ENCODE results near the gene MBLAC1. TPM values are rescaled to one million over a fixed set of nuclear protein-coding genes. Genes with fewer than 3 reads are reported as not detected.

The MBLAC1 gene
- total RNA-seq, 1 experiment from 2014 or later, result 0.70 TPM

GRCh38 chr7:100102950-100103840 is 23.6 kb upstream of the MBLAC1 start:
- no peak for TF ChIP-seq EZH2 (IDR thresholded peaks at IDR 0.05; ENCODE audit: low read depth)
- TF ChIP-seq, protein P1, sequence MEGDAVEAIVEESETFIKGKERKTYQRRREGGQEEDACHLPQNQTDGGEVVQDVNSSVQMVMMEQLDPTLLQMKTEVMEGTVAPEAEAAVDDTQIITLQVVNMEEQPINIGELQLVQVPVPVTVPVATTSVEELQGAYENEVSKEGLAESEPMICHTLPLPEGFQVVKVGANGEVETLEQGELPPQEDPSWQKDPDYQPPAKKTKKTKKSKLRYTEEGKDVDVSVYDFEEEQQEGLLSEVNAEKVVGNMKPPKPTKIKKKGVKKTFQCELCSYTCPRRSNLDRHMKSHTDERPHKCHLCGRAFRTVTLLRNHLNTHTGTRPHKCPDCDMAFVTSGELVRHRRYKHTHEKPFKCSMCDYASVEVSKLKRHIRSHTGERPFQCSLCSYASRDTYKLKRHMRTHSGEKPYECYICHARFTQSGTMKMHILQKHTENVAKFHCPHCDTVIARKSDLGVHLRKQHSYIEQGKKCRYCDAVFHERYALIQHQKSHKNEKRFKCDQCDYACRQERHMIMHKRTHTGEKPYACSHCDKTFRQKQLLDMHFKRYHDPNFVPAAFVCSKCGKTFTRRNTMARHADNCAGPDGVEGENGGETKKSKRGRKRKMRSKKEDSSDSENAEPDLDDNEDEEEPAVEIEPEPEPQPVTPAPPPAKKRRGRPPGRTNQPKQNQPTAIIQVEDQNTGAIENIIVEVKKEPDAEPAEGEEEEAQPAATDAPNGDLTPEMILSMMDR (conservative IDR thresholded peaks at IDR 0.05), result no peak
- Histone ChIP-seq H3K27ac (no peak overlapping the region), H3F3A (ENCODE audit: insufficient read depth, low read depth) (peaks cover 33% of the 10 kb centered on the region), H3K9me2 (ENCODE audit: insufficient read depth) (no peaks in the 10 kb centered on the region), H3K4me1 (replicated peaks; ENCODE audit: insufficient read depth) (peaks cover 19% of the 10 kb centered on the region), H3K9me3 (ENCODE audit: insufficient read depth, low read depth) (no peaks in the 10 kb centered on the region), H4K20me1 (ENCODE audit: insufficient read depth) (no peaks in the 10 kb centered on the region; the same call in 1 of the 2 replicates), H3K36me3 (ENCODE audit: low read depth) (peaks cover 22% of the 10 kb centered on the region), H3K27me3 (ENCODE audit: insufficient read depth, low read depth) (no peaks in the 10 kb centered on the region), H3K79me2 (ENCODE audit: low read depth) (peaks cover 31% of the 10 kb centered on the region), H3K4me2 (peak overlapping the region; percentile 87), H2AFZ (no peak overlapping the region), H3K4me3 (peak overlapping the region; percentile 99; the same call in 1 of the 2 replicates)
- no TSS peak for BruUV-seq (replicated peaks)
- intact Hi-C loops (cut with micrococcal nuclease; ENCODE audit: unreplicated experiment), result no loop called here
- ChIA-PET CTCF (interaction anchor here (0.6 kb wide), 2 partner anchors 8 to 22 kb away, joined by 6 read pairs; no protein-coding TSS in a partner anchor), POLR2A (ENCODE audit: unreplicated experiment) (interaction anchor here (0.6 kb wide), 1 partner anchor 21 kb away, joined by 6 read pairs; no protein-coding TSS in a partner anchor)
- no peak for DNase-seq

- H3K9me3 ChIP-seq (ENCODE audit: insufficient read depth, low read depth), result no peaks in the 10 kb centered on the region
- DNase-seq, result no peak
- H3K9me2 ChIP-seq (ENCODE audit: insufficient read depth), result no peaks in the 10 kb centered on the region
- H2AFZ ChIP-seq, result no peak overlapping the region
- H3K4me1 ChIP-seq (replicated peaks; ENCODE audit: insufficient read depth), result peaks cover 7% of the 10 kb centered on the region
- peaks cover 9% of the 10 kb centered on the region for H3K79me2 ChIP-seq (ENCODE audit: low read depth)
- no peak overlapping the region for H3K27ac ChIP-seq
- H3K27me3 ChIP-seq (ENCODE audit: insufficient read depth, low read depth), result no peaks in the 10 kb centered on the region
- peaks cover 4% of the 10 kb centered on the region for H3K36me3 ChIP-seq (ENCODE audit: low read depth)
- peaks cover 13% of the 10 kb centered on the region; the same call in 1 of the 2 replicates for H3F3A ChIP-seq (ENCODE audit: insufficient read depth, low read depth)
- intact Hi-C loops (cut with micrococcal nuclease; ENCODE audit: unreplicated experiment), result no loop called here
- no peak overlapping the region for H3K4me2 ChIP-seq
- ChIA-PET POLR2A (ENCODE audit: unreplicated experiment) (no interaction called here), CTCF (no interaction called here)
- no peaks in the 10 kb centered on the region for H4K20me1 ChIP-seq (ENCODE audit: insufficient read depth)
- H3K4me3 ChIP-seq, result no peak overlapping the region
- BruUV-seq (replicated peaks), result no TSS peak
- TF ChIP-seq, protein P1 (conservative IDR thresholded peaks at IDR 0.05), result no peak
- no peak for TF ChIP-seq EZH2 (IDR thresholded peaks at IDR 0.05; ENCODE audit: low read depth)
Observed at GRCh38 chr7:100105534-100105933, 21.2 kb upstream of the MBLAC1 start.

DNA sequence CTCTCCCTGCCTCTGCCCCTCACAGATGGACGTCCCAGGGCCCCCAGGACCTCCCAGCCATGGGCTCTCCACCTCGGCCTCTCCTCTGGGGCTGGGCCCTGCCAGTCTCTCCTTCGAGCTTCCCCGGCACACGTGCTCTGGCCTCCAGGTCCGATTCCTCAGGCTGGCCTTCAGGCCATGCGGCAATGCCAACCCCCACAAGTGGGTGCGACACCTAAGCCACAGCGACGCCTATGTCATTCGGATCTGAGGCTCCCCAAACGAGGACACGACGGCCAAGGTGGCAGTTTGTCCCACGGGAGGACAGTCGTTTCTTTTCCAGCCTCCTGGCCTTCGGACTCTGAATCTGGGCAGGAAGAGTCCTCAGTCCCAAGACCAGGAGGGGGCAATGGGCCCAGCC is 20.1 kb upstream of the MBLAC1 start:
- H3K4me2 ChIP-seq, result no peak overlapping the region
- ChIA-PET POLR2A (ENCODE audit: unreplicated experiment) (no interaction called here), CTCF (no interaction called here)
- H3K36me3 ChIP-seq (ENCODE audit: low read depth), result peaks cover 4% of the 10 kb centered on the region
- no peaks in the 10 kb centered on the region for H4K20me1 ChIP-seq (ENCODE audit: insufficient read depth)
- DNase-seq, result no peak
- peaks cover 6% of the 10 kb centered on the region; the same call in 1 of the 2 replicates for H3F3A ChIP-seq (ENCODE audit: insufficient read depth, low read depth)
- H3K9me3 ChIP-seq (ENCODE audit: insufficient read depth, low read depth), result no peaks in the 10 kb centered on the region
- peaks cover 7% of the 10 kb centered on the region for H3K4me1 ChIP-seq (replicated peaks; ENCODE audit: insufficient read depth)
- no peak overlapping the region for H3K27ac ChIP-seq
- no peaks in the 10 kb centered on the region for H3K27me3 ChIP-seq (ENCODE audit: insufficient read depth, low read depth)
- H2AFZ ChIP-seq, result no peak overlapping the region
- H3K79me2 ChIP-seq (ENCODE audit: low read depth), result peaks cover 4% of the 10 kb centered on the region; the same call in 1 of the 2 replicates
- intact Hi-C loops (cut with micrococcal nuclease; ENCODE audit: unreplicated experiment), result no loop called here
- BruUV-seq (replicated peaks), result no TSS peak
- no peaks in the 10 kb centered on the region for H3K9me2 ChIP-seq (ENCODE audit: insufficient read depth)
- no peak overlapping the region for H3K4me3 ChIP-seq
- TF ChIP-seq, protein P1 (conservative IDR thresholded peaks at IDR 0.05), result no peak
- TF ChIP-seq EZH2 (IDR thresholded peaks at IDR 0.05; ENCODE audit: low read depth), result no peak
